DND-41 (cell line): ENCODE data around the gene ORC5.

Experiments
- EZH2 ChIP-seq: IDR thresholded peaks from 3 replicates; pipeline ENCODE4 v1.6.1; 2012; ENCODE audit warnings: borderline replicate concordance, low read depth, mild to moderate bottlenecking, moderate library complexity, low read length, inconsistent platforms; ENCODE audit not compliant: severe bottlenecking
- TF ChIP-seq, protein P1 (sequence below): IDR thresholded peaks from 2 replicates; pipeline ENCODE4 v1.5.1; 2012; ENCODE audit warnings: borderline replicate concordance, low read length, moderate library complexity, mild to moderate bottlenecking; ENCODE audit not compliant: poor library complexity, severe bottlenecking; ENCODE audit errors: extremely low read depth

- TF ChIP-seq EZH2, result no peak
- TF ChIP-seq, protein P1, sequence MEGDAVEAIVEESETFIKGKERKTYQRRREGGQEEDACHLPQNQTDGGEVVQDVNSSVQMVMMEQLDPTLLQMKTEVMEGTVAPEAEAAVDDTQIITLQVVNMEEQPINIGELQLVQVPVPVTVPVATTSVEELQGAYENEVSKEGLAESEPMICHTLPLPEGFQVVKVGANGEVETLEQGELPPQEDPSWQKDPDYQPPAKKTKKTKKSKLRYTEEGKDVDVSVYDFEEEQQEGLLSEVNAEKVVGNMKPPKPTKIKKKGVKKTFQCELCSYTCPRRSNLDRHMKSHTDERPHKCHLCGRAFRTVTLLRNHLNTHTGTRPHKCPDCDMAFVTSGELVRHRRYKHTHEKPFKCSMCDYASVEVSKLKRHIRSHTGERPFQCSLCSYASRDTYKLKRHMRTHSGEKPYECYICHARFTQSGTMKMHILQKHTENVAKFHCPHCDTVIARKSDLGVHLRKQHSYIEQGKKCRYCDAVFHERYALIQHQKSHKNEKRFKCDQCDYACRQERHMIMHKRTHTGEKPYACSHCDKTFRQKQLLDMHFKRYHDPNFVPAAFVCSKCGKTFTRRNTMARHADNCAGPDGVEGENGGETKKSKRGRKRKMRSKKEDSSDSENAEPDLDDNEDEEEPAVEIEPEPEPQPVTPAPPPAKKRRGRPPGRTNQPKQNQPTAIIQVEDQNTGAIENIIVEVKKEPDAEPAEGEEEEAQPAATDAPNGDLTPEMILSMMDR, result no peak
Measured at GRCh38 chr7:104124469-104124868, 83.3 kb downstream of the ORC5 start.
